ENCODE results near the gene HIVEP3.
A peak's percentile ranks its signal among the peaks of the same experiment; 100 is the strongest.

DNA sequence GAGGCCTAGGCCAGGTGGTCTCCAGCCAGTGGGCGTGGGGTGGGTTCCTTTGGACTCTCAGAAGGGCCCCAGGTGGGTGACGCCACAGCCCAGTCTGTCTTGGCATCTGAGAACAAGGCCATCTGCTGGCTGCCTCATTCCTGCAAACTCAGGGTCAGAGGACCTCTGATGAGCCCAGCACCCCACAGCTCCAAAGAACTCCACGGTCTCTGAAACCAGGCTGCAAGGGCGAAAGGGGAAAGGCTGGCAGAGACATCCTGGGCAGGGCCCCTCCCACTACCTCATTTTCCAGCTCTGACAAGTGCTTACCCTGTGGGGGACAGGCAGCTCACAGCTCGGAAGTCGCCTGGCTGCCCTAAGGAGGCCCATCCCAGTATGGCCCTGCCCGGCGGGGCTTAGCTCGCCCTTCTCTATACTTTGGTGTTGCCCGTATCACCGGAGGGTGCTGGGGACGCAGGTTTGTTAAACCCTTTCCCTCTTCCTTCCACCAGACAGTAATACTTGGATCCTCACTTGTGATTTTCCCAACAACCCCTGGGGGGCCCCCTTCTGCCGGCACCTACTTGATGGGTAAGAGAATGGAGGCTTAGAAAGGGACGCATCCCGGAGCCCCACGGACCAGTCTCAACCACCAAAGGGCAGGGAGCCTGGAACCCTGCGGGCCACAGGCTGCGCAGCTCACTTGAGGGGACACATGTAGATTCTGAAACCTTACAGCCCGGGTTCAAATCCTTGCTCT is 423.3 kb downstream of the HIVEP3 start:
- TF ChIP-seq, protein P1, sequence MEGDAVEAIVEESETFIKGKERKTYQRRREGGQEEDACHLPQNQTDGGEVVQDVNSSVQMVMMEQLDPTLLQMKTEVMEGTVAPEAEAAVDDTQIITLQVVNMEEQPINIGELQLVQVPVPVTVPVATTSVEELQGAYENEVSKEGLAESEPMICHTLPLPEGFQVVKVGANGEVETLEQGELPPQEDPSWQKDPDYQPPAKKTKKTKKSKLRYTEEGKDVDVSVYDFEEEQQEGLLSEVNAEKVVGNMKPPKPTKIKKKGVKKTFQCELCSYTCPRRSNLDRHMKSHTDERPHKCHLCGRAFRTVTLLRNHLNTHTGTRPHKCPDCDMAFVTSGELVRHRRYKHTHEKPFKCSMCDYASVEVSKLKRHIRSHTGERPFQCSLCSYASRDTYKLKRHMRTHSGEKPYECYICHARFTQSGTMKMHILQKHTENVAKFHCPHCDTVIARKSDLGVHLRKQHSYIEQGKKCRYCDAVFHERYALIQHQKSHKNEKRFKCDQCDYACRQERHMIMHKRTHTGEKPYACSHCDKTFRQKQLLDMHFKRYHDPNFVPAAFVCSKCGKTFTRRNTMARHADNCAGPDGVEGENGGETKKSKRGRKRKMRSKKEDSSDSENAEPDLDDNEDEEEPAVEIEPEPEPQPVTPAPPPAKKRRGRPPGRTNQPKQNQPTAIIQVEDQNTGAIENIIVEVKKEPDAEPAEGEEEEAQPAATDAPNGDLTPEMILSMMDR (conservative IDR thresholded peaks at IDR 0.05; ENCODE audit: low read length) = peak; percentile 51
- TF ChIP-seq EZH2phosphoT487 (IDR thresholded peaks at IDR 0.05; ENCODE audit: borderline replicate concordance) = no peak

Data from Loucy (cell line).